C4-2B (cell line): ENCODE measurements around the gene SH3GL3.

Experiments
- H3K27ac ChIP-seq: fragments of 450-650 bp; 2 replicates; pipeline ENCODE4 v1.5.1; 2017
- ZFX ChIP-seq: fragments of 450-650 bp; IDR thresholded peaks from 2 replicates; pipeline ENCODE4 v1.6.1; 2017
- TF ChIP-seq, protein P1 (sequence below): fragments of 450-650 bp; conservative IDR thresholded peaks from 2 replicates; pipeline ENCODE4 v1.5.1; 2017; ENCODE audit warnings: mild to moderate bottlenecking

The SH3GL3 gene

DNA sequence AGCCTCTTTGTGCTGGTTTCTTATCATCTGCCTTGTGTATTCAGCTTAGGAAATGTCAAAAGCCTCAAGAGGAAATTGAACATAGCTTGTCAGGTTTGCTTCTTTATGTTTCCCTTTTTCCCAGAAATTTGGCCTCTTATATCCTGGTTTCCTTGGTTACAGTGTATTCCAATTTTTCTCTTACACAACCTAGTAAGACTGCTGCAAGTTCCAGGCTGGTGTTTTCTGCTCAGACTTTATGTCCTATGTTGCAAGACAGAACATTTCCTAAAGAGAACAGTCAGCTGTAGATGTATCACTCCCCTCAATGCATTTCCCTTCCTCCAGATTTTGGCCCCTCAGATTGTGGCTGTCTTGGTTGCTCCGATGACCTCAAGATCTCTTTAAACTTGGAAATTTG lies 102.5 kb downstream of the SH3GL3 start:
- TF ChIP-seq, protein P1, sequence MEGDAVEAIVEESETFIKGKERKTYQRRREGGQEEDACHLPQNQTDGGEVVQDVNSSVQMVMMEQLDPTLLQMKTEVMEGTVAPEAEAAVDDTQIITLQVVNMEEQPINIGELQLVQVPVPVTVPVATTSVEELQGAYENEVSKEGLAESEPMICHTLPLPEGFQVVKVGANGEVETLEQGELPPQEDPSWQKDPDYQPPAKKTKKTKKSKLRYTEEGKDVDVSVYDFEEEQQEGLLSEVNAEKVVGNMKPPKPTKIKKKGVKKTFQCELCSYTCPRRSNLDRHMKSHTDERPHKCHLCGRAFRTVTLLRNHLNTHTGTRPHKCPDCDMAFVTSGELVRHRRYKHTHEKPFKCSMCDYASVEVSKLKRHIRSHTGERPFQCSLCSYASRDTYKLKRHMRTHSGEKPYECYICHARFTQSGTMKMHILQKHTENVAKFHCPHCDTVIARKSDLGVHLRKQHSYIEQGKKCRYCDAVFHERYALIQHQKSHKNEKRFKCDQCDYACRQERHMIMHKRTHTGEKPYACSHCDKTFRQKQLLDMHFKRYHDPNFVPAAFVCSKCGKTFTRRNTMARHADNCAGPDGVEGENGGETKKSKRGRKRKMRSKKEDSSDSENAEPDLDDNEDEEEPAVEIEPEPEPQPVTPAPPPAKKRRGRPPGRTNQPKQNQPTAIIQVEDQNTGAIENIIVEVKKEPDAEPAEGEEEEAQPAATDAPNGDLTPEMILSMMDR, result no peak
- TF ChIP-seq ZFX, result no peak
- H3K27ac ChIP-seq, result no peak overlapping the region

DNA sequence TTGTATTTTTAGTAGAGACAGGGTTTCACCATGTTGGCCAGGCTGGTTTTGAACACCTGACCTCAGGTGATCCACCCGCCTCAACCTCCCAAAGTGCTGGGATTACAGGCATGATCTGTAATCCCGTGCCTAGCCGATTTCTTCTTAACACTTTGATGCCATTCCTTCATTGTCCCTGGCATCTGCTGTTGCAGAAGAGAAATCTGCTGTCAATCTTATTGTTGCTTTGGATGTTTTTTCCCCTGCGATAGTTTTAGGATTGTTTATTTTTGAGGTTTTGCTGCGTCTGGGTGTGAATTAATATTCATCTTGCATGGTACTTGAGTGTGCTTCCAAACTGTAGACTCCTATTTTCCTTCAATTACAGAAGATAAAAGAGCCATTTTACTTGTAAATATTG lies 107.4 kb downstream of the SH3GL3 start:
- TF ChIP-seq, protein P1, result no peak
- TF ChIP-seq ZFX, result no peak

DNA sequence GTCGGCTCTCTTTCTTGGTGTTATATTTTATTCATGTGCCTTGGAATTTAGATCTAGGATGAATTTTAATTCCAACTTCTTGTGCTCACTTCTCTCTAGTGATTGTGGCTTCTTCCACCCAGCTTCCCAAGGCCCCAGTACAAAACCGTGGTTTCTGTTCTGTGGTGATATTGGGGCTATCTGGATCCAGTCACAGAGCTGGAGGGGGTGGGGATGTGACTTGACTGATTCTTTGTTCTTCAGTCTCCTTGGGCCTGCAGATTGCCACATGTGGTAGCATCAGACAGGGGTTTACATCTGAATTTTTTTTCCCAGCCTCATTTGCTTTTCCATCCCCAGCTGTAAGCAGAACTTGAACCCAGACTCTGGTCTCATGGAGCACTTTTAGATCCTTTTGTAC lies 108.2 kb downstream of the SH3GL3 start:
- TF ChIP-seq, protein P1, result no peak
- no peak for TF ChIP-seq ZFX

More for the DNA sequence above, 107.4 kb downstream of the SH3GL3 start:
- H3K27ac ChIP-seq, result no peak overlapping the region

DNA sequence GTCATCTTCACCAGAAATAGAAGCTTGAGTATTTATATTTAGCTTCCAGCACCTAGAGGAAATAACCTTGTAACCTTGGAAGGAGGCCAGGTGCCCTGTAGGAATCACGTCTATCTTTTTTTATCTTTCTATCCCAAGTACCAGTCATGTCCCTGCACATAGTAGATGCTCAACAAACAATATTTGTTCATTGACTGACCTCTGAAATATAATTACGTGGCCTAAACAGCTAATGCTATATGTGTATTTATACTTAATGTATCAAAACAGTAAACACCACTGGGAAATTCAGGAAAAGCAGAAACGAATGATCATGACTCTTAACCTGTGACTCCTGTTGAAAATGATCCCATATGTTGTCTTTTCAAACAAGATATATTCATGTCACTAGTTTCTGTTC lies 108.9 kb downstream of the SH3GL3 start:
- H3K27ac ChIP-seq, result no peak overlapping the region
- TF ChIP-seq, protein P1, result no peak
- no peak for TF ChIP-seq ZFX

More for the DNA sequence above, 108.2 kb downstream of the SH3GL3 start:
- H3K27ac ChIP-seq, result no peak overlapping the region

DNA sequence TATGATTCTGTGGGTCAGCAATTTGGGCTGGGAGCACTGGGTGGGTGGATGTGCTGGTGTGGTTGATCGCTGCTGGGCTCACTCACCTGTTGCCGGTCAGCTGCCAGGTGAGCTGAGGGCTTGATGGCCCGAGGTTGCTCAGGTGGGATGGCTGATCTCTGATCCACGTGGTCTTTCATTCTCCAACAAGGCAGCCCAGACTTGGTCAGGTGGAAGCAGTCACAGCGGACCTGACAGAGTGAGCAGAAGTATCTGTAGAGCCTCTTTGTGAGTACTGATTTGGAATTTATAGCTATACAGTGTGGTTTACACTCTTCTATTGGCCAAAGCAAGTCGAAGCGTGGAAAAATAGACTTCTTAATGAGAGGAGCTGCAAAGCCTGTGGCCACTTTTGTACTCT lies 109.6 kb downstream of the SH3GL3 start:
- no peak overlapping the region for H3K27ac ChIP-seq
- TF ChIP-seq, protein P1, result no peak
- TF ChIP-seq ZFX, result no peak

DNA sequence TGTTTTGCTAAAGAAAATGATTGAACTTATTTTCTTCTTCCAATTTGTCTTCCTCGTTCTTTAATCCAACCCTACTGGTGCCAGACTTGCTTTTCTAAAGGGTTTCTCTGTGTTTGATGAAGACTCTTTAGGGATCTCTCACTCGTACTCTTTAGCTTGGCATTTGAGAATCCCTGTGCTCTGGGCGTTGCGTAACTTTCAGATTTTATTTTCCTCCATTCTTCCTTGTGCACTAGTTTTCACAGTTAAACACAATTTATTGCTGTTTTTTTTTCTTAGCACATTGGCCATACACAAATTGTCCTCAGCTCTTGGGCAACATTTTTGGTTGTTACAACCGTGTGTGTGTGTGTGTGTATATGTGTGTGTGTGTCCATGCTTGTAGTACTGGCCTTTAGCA lies 111.0 kb downstream of the SH3GL3 start:
- no peak overlapping the region for H3K27ac ChIP-seq
- TF ChIP-seq, protein P1, result no peak
- no peak for TF ChIP-seq ZFX

DNA sequence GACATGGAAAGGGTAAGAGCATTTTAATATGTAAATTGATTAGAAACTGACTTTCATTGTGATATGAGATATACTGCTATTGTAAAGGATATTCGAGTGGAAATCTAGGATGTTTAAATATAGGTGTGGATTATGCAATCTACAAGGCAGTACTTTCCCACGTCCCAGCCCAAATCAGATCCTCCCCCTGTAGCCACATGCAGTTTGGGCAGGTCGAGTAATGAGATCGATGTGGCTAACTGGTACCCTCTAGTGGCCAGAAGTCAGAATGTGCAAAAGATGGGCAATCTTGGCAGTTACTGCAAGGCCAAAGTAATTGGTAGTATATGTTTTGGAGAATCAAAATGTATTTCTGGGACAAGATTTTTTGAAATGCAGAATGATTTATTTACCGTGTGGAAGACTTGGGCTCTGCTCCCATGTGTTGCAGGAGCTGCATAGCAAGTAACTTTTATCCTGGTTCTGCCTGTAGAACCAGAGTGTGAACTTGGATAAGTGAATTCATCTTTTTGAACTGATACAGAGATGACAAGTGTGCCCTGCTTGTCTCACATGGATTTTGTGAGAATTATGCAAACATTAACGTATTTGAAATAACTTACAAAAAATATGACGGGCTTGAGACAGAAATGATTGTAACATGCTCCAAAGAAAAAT lies 112.3 kb downstream of the SH3GL3 start:
- H3K27ac ChIP-seq, result no peak overlapping the region
- TF ChIP-seq ZFX, result no peak
- TF ChIP-seq, protein P1, result peak; percentile 92
